Caco-2 (cell line): ENCODE results near the gene ST6GALNAC1. TPM values are rescaled to one million over a fixed set of nuclear protein-coding genes. Genes with fewer than 3 reads are reported as not detected.

ENCODE experiments used
- BruUV-seq: library from RNA; stranded (reverse); fragments of 400-500 nt; replicated peaks from 2 replicates; lab custom pipeline; 2021; lab: Mats Ljungman, UMichigan
- CTCF ChIA-PET: fragments of 300-600 bp; sonication (Branson Sonifier 250); formaldehyde crosslinking; loops from one replicate; lab custom pipeline; 2022; ENCODE audit warnings: antibody characterized with exemption; lab: Charles Lee
- POLR2A ChIA-PET: fragments of 300-600 bp; sonication (Branson Sonifier 250); formaldehyde crosslinking; loops from one replicate; lab custom pipeline; 2022; ENCODE audit warnings: antibody characterized with exemption; lab: Charles Lee
- DNase-seq, 2 experiments: peaks; one replicate each; pipeline versions ENCODE4 v3.0.0 to v3.0.0-alpha.2; 2020 to 2022
- H3K27me3 ChIP-seq: replicated peaks from 2 replicates; pipeline ENCODE4 v1.6.0; 2011; ENCODE audit warnings: low read length; ENCODE audit not compliant: control insufficient read depth, insufficient read depth
- H3K36me3 ChIP-seq: 2 replicates; pipeline ENCODE4 v1.5.1; 2011; ENCODE audit warnings: low read length; ENCODE audit not compliant: control insufficient read depth, insufficient read depth
- H3K4me1 ChIP-seq: fragments of 250-450 bp; sonication (Bioruptor Pico); 2 replicates; pipeline ENCODE4 v1.5.1; 2020; ENCODE audit warnings: mild to moderate bottlenecking
- H3K4me3 ChIP-seq: 2 replicates; pipeline ENCODE4 v1.5.1; 2011; ENCODE audit warnings: low read depth, mild to moderate bottlenecking, control low read depth, low read length
- H3K9me3 ChIP-seq: fragments of 250-450 bp; sonication (Bioruptor Pico); 2 replicates; pipeline ENCODE4 v1.5.1; 2020; ENCODE audit warnings: mild to moderate bottlenecking, moderate library complexity
- H3K27ac Mint-ChIP-seq: one replicate; pipeline ENCODE4 v1.8.0; 2022; ENCODE audit warnings: mixed read lengths; ENCODE audit not compliant: unreplicated experiment
- H3K27me3 Mint-ChIP-seq: one replicate; pipeline ENCODE4 v1.8.0; 2022; ENCODE audit warnings: mixed read lengths; ENCODE audit not compliant: insufficient read depth, unreplicated experiment
- H3K36me3 Mint-ChIP-seq: one replicate; pipeline ENCODE4 v1.8.0; 2022; ENCODE audit warnings: mild to moderate bottlenecking, mixed read lengths; ENCODE audit not compliant: insufficient read depth, unreplicated experiment
- H3K4me1 Mint-ChIP-seq: one replicate; pipeline ENCODE4 v1.8.0; 2022; ENCODE audit warnings: low read depth, mixed read lengths; ENCODE audit not compliant: unreplicated experiment
- H3K4me3 Mint-ChIP-seq: one replicate; pipeline ENCODE4 v1.8.0; 2022; ENCODE audit warnings: mild to moderate bottlenecking, moderate library complexity, mixed read lengths; ENCODE audit not compliant: unreplicated experiment
- H3K9me3 Mint-ChIP-seq: one replicate; pipeline ENCODE4 v1.8.0; 2022; ENCODE audit warnings: mixed read lengths; ENCODE audit not compliant: unreplicated experiment
- CTCF ChIP-seq, 2 experiments: fragments of 200-600 bp in 1 of 2; IDR thresholded peaks; 1 replicate in 1 of 2; 2 replicates in 1 of 2; pipeline versions ENCODE4 v1.5.1 to v1.8.0; 2011 to 2022; ENCODE audit warnings: antibody characterized with exemption in 1 of 2, control low read depth in 1 of 2, inconsistent platforms in 1 of 2, low read depth in 1 of 2, low read length in 1 of 2, mild to moderate bottlenecking in 1 of 2, moderate library complexity in 1 of 2; ENCODE audit not compliant: insufficient read depth in 1 of 2, severe bottlenecking in 1 of 2, unreplicated experiment in 1 of 2
- intact Hi-C: fragments of 100-400 bp; cut with micrococcal nuclease; formaldehyde crosslinking; loops from one replicate; pipeline ENCODE4 v1.10.0; 2022; ENCODE audit not compliant: unreplicated experiment
- total RNA-seq: library from RNA; stranded (reverse); gene quantifications from 2 replicates; pipeline ENCODE4 v1.2.3, GENCODE V29; 2022

The ST6GALNAC1 gene
- total RNA-seq, 1 experiment from 2014 or later, result 1.7 TPM

GRCh38 chr17:76683011-76683755 is 39.6 kb upstream of the ST6GALNAC1 start:
- Mint-ChIP-seq H3K36me3 (peaks cover 24% of the 10 kb centered on the region), H3K9me3 (no peaks in the 10 kb centered on the region), H3K27ac (no peak overlapping the region), H3K4me1 (peaks cover 11% of the 10 kb centered on the region), H3K27me3 (no peaks in the 10 kb centered on the region), H3K4me3 (no peak overlapping the region)
- no peak for DNase-seq
- Histone ChIP-seq H3K36me3 (no peaks in the 10 kb centered on the region; the same call in 1 of the 2 replicates), H3K4me3 (no peak overlapping the region), H3K4me1 (peaks cover 28% of the 10 kb centered on the region), H3K9me3 (no peaks in the 10 kb centered on the region), H3K27me3 (no peaks in the 10 kb centered on the region)
- ChIA-PET POLR2A (no interaction called here), CTCF (no interaction called here)
- peak in 1 of 2 experiments; percentile 3 for TF ChIP-seq CTCF (IDR thresholded peaks at IDR 0.05; ENCODE audit: insufficient read depth in 1 of 2, low read depth in 1 of 2, low read length in 1 of 2, severe bottlenecking in 1 of 2, unreplicated experiment in 1 of 2)
- intact Hi-C loops, result no loop called here
- BruUV-seq, result no TSS peak

- no TSS peak for BruUV-seq
- Mint-ChIP-seq H3K4me1 (peaks cover 4% of the 10 kb centered on the region), H3K27me3 (no peaks in the 10 kb centered on the region), H3K36me3 (peaks cover 24% of the 10 kb centered on the region), H3K4me3 (no peak overlapping the region), H3K27ac (no peak overlapping the region), H3K9me3 (no peaks in the 10 kb centered on the region)
- TF ChIP-seq CTCF (IDR thresholded peaks at IDR 0.05; ENCODE audit: insufficient read depth in 1 of 2, low read depth in 1 of 2, low read length in 1 of 2, severe bottlenecking in 1 of 2, unreplicated experiment in 1 of 2), result no peak
- ChIA-PET POLR2A (interaction anchor here (1.0 to 2.2 kb wide), 3 partner anchors 11 to 125 kb away, joined by 3 to 6 read pairs (median 3); no protein-coding TSS in a partner anchor), CTCF (interaction anchor here (0.6 to 2.1 kb wide), 8 partner anchors 11 to 177 kb away, joined by 3 to 20 read pairs (median 6); no protein-coding TSS in a partner anchor)
- no peaks in the 10 kb centered on the region for H3K27me3 ChIP-seq
- no peak overlapping the region for H3K4me3 ChIP-seq
- H3K9me3 ChIP-seq, result no peaks in the 10 kb centered on the region
- no peaks in the 10 kb centered on the region; the same call in 1 of the 2 replicates for H3K36me3 ChIP-seq
- peaks cover 22% of the 10 kb centered on the region for H3K4me1 ChIP-seq
- no peak for DNase-seq
- intact Hi-C loops, result no loop called here
Measured at GRCh38 chr17:76682296-76682695, 38.7 kb upstream of the ST6GALNAC1 start.

GRCh38 chr17:76681222-76682137 is 37.9 kb upstream of the ST6GALNAC1 start:
- Mint-ChIP-seq H3K4me3 (no peak overlapping the region), H3K9me3 (no peaks in the 10 kb centered on the region), H3K36me3 (peaks cover 24% of the 10 kb centered on the region), H3K27ac (no peak overlapping the region), H3K27me3 (no peaks in the 10 kb centered on the region), H3K4me1 (no peaks in the 10 kb centered on the region)
- Histone ChIP-seq H3K4me3 (no peak overlapping the region), H3K36me3 (no peaks in the 10 kb centered on the region; the same call in 1 of the 2 replicates), H3K27me3 (no peaks in the 10 kb centered on the region), H3K4me1 (peaks cover 14% of the 10 kb centered on the region), H3K9me3 (no peaks in the 10 kb centered on the region)
- ChIA-PET POLR2A (interaction anchor here (1.0 to 2.2 kb wide), 3 partner anchors 10 to 124 kb away, joined by 3 to 6 read pairs (median 3); no protein-coding TSS in a partner anchor), CTCF (interaction anchor here (0.6 to 2.1 kb wide), 21 partner anchors 10 to 368 kb away, joined by 3 to 20 read pairs (median 4); partner anchors contain the start of genes AANAT, JMJD6, METTL23 and MXRA7)
- TF ChIP-seq CTCF (IDR thresholded peaks at IDR 0.05; ENCODE audit: insufficient read depth in 1 of 2, low read depth in 1 of 2, low read length in 1 of 2, severe bottlenecking in 1 of 2, unreplicated experiment in 1 of 2), result peak; percentile 87 to 91
- intact Hi-C loops, result loop anchor here (2.0 kb wide), 1 partner anchor 57 kb away; no protein-coding TSS in a partner anchor
- DNase-seq, result peak; percentile 80
- no TSS peak for BruUV-seq
